Fibroblast of skin of back (primary cell): Measurements from ENCODE around the gene ZNF521.
A peak's percentile ranks its signal among the peaks of the same experiment; 100 is the strongest.
"Not testable (repeated sequence)": the region's sequence is repeated elsewhere in the genome, so short reads cannot be mapped to it uniquely, and the experiment has no call there.

Source experiments
- DNase-seq: peaks from one replicate; pipeline ENCODE4 v3.0.0-alpha.2; 2013

ZNF521 gene

GRCh38 chr18:25072205-25072604 lies 279.8 kb downstream of the ZNF521 start:
- DNase-seq = no peak

- DNase-seq = no peak
Observed at GRCh38 chr18:25067275-25068025, 284.5 kb downstream of the ZNF521 start.

GRCh38 chr18:25066516-25066915 lies 285.4 kb downstream of the ZNF521 start:
- no peak for DNase-seq

- no peak for DNase-seq
Observed at GRCh38 chr18:25062720-25063119, 289.2 kb downstream of the ZNF521 start.

GRCh38 chr18:25061395-25061794 lies 290.6 kb downstream of the ZNF521 start:
- no peak for DNase-seq

- DNase-seq = no peak
Observed at GRCh38 chr18:25058521-25058920, 293.4 kb downstream of the ZNF521 start.

- DNase-seq = no peak
Observed at GRCh38 chr18:25057491-25058050, 294.4 kb downstream of the ZNF521 start.

- DNase-seq = no peak
Observed at GRCh38 chr18:25056429-25056828, 295.5 kb downstream of the ZNF521 start.

- peak; percentile 28 for DNase-seq
Observed at GRCh38 chr18:25055076-25055475, 296.9 kb downstream of the ZNF521 start.

- DNase-seq = no peak
Observed at GRCh38 chr18:25053466-25053865, 298.5 kb downstream of the ZNF521 start.

- no peak for DNase-seq
Observed at GRCh38 chr18:25052511-25052921, 299.4 kb downstream of the ZNF521 start.

GRCh38 chr18:25050605-25051004 lies 301.4 kb downstream of the ZNF521 start:
- no peak for DNase-seq

GRCh38 chr18:25047983-25048382 lies 304.0 kb downstream of the ZNF521 start:
- DNase-seq = no peak

GRCh38 chr18:25047421-25047820 lies 304.5 kb downstream of the ZNF521 start:
- DNase-seq = no peak

GRCh38 chr18:25044694-25045093 lies 307.3 kb downstream of the ZNF521 start:
- no peak for DNase-seq

GRCh38 chr18:25043104-25043503 lies 308.9 kb downstream of the ZNF521 start:
- no peak for DNase-seq

GRCh38 chr18:25042641-25043051 lies 309.3 kb downstream of the ZNF521 start:
- DNase-seq = no peak

GRCh38 chr18:25039781-25040180 lies 312.2 kb downstream of the ZNF521 start:
- DNase-seq = no peak

- DNase-seq = no peak
Observed at GRCh38 chr18:25038261-25038660, 313.7 kb downstream of the ZNF521 start.

- no peak for DNase-seq
Observed at GRCh38 chr18:25033747-25034471, 318.1 kb downstream of the ZNF521 start.

GRCh38 chr18:25033175-25033574 lies 318.8 kb downstream of the ZNF521 start:
- not testable (repeated sequence) for DNase-seq

GRCh38 chr18:25029802-25030201 lies 322.2 kb downstream of the ZNF521 start:
- no peak for DNase-seq

GRCh38 chr18:25019931-25020330 lies 332.0 kb downstream of the ZNF521 start:
- DNase-seq = no peak
